Prostate gland (tissue), 2 donors: ENCODE measurements around the gene SPATS2. TPM values are rescaled to one million over a fixed set of nuclear protein-coding genes. Genes with fewer than 3 reads are reported as not detected.

Source experiments
- DNase-seq: peaks from one replicate; pipeline ENCODE4 v3.0.0-alpha.2; 2019; ENCODE audit warnings: low spot score
- H3K27ac ChIP-seq, 2 donors: fragments of 200-600 bp; sonication (generic); 2 replicates each; pipeline ENCODE4 v1.5.1; 2017 to 2019
- H3K27me3 ChIP-seq: fragments of 200-600 bp; sonication (generic); replicated peaks from 2 replicates; pipeline ENCODE4 v1.5.1; 2019; ENCODE audit not compliant: insufficient read depth
- H3K36me3 ChIP-seq, 2 donors: fragments of 200-600 bp; sonication (generic); 1 replicate in 1 of 2; 2 replicates in 1 of 2; pipeline versions ENCODE4 v1.5.1 to v1.8.1; 2017 to 2019
- H3K4me1 ChIP-seq: fragments of 200-600 bp; sonication (generic); replicated peaks from 2 replicates; pipeline ENCODE4 v1.5.1; 2019
- H3K4me3 ChIP-seq, 2 donors: fragments of 200-600 bp; sonication (generic); 2 replicates each; pipeline ENCODE4 v1.5.1; 2017 to 2019
- H3K9me3 ChIP-seq: fragments of 200-600 bp; sonication (generic); 2 replicates; pipeline ENCODE4 v1.5.1; 2017
- POLR2A ChIP-seq: fragments of 450-650 bp; IDR thresholded peaks from one replicate; pipeline ENCODE4 v1.6.1; 2016; ENCODE audit warnings: antibody characterized with exemption, mild to moderate bottlenecking
- POLR2AphosphoS5 ChIP-seq: sonication (generic); formaldehyde crosslinking; IDR thresholded peaks from one replicate; pipeline ENCODE4 v1.6.1; 2017; ENCODE audit warnings: antibody characterized with exemption
- WGBS: methylation state at CpG from one replicate; pipeline ENCODE4 v1.1.5; 2018; 5-methylcytosine and 5-hydroxymethylcytosine counted together
- intact Hi-C: fragments of 100-400 bp; cut with DNase I; formaldehyde crosslinking; loops from one replicate; pipeline ENCODE4 v1.14.2; 2022
- total RNA-seq, 2 donors: library from RNA; depleted of rRNA; stranded (reverse); fragments of >200 nt; gene quantifications; one replicate each; pipeline ENCODE4 v1.1.0, GENCODE V29; 2016
- TF ChIP-seq, protein P1 (sequence below), 4 experiments: fragments of 200-600 bp in 2 of 4; fragments of 450-650 bp in 2 of 4; sonication (generic) in 2 of 4; IDR thresholded peaks; 1 replicate in 3 of 4; 2 replicates in 1 of 4; pipeline ENCODE4 v1.5.1; 2016 to 2019; ENCODE audit warnings: antibody characterized with exemption in 4 of 4, mild to moderate bottlenecking in 2 of 4, moderate library complexity in 2 of 4

Gene SPATS2
- total RNA-seq, 2 donors from 2014 or later = 30.1 to 34.2 TPM

DNA sequence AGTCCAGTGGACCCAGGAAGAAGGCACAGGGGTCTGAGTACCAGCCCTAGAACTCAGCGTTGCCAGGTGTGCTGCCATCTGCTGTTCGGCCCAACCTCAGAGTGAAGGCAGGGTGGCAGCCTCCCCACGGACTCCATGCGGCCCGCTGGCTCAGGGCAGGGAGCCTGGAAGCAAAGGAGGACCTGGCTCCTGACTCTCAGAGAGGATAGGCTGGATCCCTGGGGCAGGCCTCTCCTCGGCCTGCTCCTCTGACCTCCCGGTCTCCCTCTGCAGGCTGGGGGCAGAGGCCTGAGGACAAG lies 190.6 kb downstream of the SPATS2 start:
- no peak for DNase-seq
- Histone ChIP-seq H3K4me3 (no peak overlapping the region), H3K36me3 (peaks cover 14 to 29% of the 10 kb centered on the region in 2 donors), H3K27ac (no peak overlapping the region), H3K9me3 (no peaks in the 10 kb centered on the region), H3K4me1 (no peaks in the 10 kb centered on the region), H3K27me3 (no peaks in the 10 kb centered on the region)
- intact Hi-C loops = no loop called here
- TF ChIP-seq POLR2A = no peak
- TF ChIP-seq POLR2AphosphoS5 = no peak
- TF ChIP-seq, protein P1, sequence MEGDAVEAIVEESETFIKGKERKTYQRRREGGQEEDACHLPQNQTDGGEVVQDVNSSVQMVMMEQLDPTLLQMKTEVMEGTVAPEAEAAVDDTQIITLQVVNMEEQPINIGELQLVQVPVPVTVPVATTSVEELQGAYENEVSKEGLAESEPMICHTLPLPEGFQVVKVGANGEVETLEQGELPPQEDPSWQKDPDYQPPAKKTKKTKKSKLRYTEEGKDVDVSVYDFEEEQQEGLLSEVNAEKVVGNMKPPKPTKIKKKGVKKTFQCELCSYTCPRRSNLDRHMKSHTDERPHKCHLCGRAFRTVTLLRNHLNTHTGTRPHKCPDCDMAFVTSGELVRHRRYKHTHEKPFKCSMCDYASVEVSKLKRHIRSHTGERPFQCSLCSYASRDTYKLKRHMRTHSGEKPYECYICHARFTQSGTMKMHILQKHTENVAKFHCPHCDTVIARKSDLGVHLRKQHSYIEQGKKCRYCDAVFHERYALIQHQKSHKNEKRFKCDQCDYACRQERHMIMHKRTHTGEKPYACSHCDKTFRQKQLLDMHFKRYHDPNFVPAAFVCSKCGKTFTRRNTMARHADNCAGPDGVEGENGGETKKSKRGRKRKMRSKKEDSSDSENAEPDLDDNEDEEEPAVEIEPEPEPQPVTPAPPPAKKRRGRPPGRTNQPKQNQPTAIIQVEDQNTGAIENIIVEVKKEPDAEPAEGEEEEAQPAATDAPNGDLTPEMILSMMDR (IDR thresholded peaks at IDR 0.05) = no peak
- WGBS = 56% methylated on average over 5 of the region's 7 CpGs

DNA sequence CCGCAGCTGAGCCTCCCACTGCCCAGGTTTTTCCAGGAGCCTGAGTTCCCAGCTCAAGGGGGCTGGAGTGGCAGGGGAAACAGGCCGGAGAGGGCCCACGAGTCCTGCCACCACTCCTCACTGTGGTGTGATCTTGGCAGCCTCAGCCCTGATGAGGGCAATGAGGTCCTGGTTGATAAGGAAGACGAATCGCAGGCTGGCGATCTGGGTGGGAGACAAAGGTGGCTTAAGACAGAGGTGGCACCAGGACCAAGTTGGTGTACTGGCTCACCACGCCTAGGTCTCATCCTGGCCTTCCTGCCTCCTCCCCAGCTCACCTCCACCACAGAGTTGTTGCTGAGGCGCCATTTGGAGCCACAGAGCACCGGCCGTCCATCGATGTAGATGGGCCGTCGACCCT lies 191.3 kb downstream of the SPATS2 start:
- intact Hi-C loops = no loop called here
- Histone ChIP-seq H3K4me1 (no peaks in the 10 kb centered on the region), H3K9me3 (no peaks in the 10 kb centered on the region), H3K27ac (no peak overlapping the region), H3K27me3 (no peaks in the 10 kb centered on the region), H3K36me3 (peaks cover 19 to 34% of the 10 kb centered on the region in 2 donors), H3K4me3 (no peak overlapping the region)
- DNase-seq = no peak
- TF ChIP-seq, protein P1 (IDR thresholded peaks at IDR 0.05) = no peak
- TF ChIP-seq POLR2A = no peak
- no peak for TF ChIP-seq POLR2AphosphoS5
- 95% methylated on average over 13 of the region's 13 CpGs for WGBS

DNA sequence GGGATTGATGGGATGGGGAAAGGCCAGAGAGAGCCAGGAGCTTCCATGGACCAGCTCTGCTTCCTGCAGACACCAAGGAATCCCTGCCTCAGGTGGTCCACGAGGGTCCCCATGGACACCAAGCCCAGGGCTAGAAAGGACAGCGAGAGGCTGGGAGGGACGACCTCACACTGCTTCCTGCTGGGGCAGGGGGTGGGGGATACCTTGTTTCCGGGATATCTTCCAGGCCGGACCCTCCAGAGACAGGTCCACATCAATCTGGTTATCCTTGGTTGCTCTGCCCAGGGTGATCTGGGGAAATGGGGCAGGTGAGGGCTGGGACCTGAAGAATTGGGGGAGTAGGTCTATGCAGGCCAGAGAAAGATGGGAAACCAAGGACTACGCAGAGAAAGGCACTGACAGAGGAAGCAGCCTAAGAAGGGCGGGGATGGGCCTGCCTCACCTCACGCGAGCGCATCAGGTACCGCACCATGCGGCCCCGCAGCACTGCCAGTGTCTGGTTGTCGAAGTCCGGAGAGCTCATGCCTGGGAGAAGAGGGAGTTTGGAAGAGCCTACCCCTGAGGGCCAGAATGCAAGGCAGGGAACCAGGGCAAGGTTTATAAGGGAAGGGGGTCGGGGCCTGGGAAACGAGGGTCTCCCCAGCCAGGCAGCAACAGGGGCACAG lies 191.9 kb downstream of the SPATS2 start:
- TF ChIP-seq, protein P1 (IDR thresholded peaks at IDR 0.05) = no peak
- TF ChIP-seq POLR2A = no peak
- no peak for TF ChIP-seq POLR2AphosphoS5
- no peak for DNase-seq
- Histone ChIP-seq H3K4me1 (no peaks in the 10 kb centered on the region), H3K36me3 (peaks cover 21 to 36% of the 10 kb centered on the region in 2 donors), H3K27ac (no peak overlapping the region), H3K9me3 (no peaks in the 10 kb centered on the region), H3K27me3 (no peaks in the 10 kb centered on the region), H3K4me3 (no peak overlapping the region)
- WGBS = 92% methylated on average over 17 of the region's 17 CpGs
- intact Hi-C loops = no loop called here

DNA sequence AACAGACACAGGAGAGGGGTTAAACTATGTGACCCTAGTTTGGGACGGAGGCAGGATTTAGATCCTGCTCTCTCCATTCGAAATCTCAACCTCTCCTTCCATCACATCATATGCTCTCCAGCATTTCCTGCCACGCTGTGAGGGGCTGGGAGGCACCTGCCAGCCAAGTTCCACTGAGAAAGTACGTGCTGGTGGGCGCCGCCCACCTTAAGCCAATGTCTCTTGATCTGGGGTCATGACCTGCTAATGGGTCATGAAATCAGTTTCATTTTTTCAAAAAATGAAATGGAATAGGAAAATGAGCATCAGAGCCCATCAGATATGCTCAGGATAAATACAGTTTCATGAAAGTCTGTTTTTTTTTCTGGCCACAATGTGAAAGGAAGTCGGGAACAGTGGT lies 193.4 kb downstream of the SPATS2 start:
- no peaks in the 10 kb centered on the region for H3K9me3 ChIP-seq
- no peak for DNase-seq
- 87% methylated on average over 7 of the region's 7 CpGs for WGBS
- no peak overlapping the region for H3K27ac ChIP-seq
- H3K36me3 ChIP-seq = peaks cover 21 to 44% of the 10 kb centered on the region in 2 donors
- intact Hi-C loops = no loop called here
- H3K4me3 ChIP-seq = no peak overlapping the region
- H3K27me3 ChIP-seq = no peaks in the 10 kb centered on the region
- TF ChIP-seq POLR2A (no peak), POLR2AphosphoS5 (no peak)
- TF ChIP-seq, protein P1 (IDR thresholded peaks at IDR 0.05) = no peak
- H3K4me1 ChIP-seq = no peaks in the 10 kb centered on the region

DNA sequence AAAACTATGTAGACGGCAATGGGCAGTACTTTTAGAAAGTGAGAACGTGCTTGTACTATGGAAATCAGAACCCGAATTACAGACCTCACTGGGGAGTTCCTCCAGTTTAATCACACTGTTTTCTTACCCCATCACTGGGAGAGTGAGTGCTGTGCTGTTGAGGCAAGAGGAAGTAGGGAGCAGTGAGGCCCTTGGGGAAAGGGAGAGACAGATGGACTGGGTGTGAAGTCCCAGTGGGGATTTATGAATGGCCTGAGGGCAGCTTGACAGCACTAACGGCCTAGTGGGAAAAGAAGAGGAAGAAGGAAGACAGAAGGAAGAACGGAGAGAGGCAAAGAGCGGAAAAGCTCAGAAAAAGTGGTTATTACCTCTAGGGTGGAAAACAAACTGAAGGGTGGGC lies 195.0 kb downstream of the SPATS2 start:
- no peak for DNase-seq
- H3K4me3 ChIP-seq = no peak overlapping the region
- peaks cover 21 to 43% of the 10 kb centered on the region in 2 donors for H3K36me3 ChIP-seq
- no peaks in the 10 kb centered on the region for H3K9me3 ChIP-seq
- no peaks in the 10 kb centered on the region for H3K4me1 ChIP-seq
- WGBS = 73% methylated on average over 6 of the region's 6 CpGs
- no peaks in the 10 kb centered on the region for H3K27me3 ChIP-seq
- no peak overlapping the region for H3K27ac ChIP-seq
- no peak for TF ChIP-seq POLR2AphosphoS5
- TF ChIP-seq, protein P1 (IDR thresholded peaks at IDR 0.05) = no peak
- no peak for TF ChIP-seq POLR2A
- intact Hi-C loops = no loop called here
